ENCODE data around the gene RASL10A.

Gene RASL10A

GRCh38 chr22:29302402-29302680 is 13.2 kb downstream of the RASL10A start:
- no peak for TF ChIP-seq CTCF (IDR thresholded peaks at IDR 0.05; ENCODE audit: low read depth, low read length)
- no peak for DNase-seq (ENCODE audit: extremely low read depth, low read depth)

GRCh38 chr22:29301716-29302401 is 13.6 kb downstream of the RASL10A start:
- no peak for DNase-seq (ENCODE audit: extremely low read depth, low read depth)
- no peak for TF ChIP-seq CTCF (IDR thresholded peaks at IDR 0.05; ENCODE audit: low read depth, low read length)

GRCh38 chr22:29300807-29301601 is 14.5 kb downstream of the RASL10A start:
- no peak for TF ChIP-seq CTCF (IDR thresholded peaks at IDR 0.05; ENCODE audit: low read depth, low read length)
- DNase-seq (ENCODE audit: extremely low read depth, low read depth): no peak

DNA sequence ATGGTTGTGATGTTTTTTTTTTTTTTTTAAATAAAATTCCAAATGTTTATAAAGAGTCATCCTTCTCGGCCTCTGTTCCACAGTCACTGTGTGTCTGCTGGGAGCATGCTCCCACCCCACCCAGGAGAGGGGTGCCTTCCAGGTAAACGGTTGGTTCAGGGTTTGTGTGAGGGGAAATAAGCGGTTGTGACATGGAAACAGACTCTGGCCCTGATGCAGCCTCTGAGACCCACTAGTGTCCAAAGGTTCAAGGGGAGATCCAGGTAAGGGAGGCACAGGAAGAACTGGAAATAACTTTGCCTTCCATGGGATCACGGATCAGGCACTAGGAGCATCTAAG is 15.1 kb downstream of the RASL10A start:
- TF ChIP-seq CTCF (IDR thresholded peaks at IDR 0.05; ENCODE audit: low read depth, low read length): no peak

DNA sequence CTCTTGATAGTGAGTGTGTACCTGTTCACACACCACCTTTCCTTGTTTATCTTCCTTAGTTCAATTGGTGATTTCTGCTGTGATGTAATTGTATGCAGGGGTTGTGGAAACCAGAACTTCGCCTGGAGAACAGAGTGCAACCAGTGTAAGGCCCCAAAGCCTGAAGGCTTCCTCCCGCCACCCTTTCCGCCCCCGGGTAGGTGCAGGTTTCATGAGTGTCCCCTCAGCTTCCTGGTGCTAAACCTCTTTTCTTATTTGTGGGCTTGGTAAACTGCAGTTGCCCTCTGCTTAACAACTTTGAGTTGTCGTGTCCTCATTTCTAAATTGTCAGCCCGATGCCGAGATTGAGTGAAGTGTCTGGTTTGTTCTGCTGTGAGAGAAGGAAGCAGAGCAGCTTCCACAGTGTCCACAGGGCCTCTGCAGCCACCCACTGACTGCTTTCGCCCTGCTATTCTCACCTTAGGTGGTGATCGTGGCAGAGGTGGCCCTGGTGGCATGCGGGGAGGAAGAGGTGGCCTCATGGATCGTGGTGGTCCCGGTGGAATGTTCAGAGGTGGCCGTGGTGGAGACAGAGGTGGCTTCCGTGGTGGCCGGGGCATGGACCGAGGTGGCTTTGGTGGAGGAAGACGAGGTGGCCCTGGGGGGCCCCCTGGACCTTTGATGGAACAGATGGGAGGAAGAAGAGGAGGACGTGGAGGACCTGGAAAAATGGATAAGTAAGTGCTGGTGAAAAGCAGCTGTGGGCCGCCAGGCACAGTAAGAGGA is 16.2 kb downstream of the RASL10A start:
- DNase-seq (ENCODE audit: extremely low read depth, low read depth): no peak
- no peak for TF ChIP-seq CTCF (IDR thresholded peaks at IDR 0.05; ENCODE audit: low read depth, low read length)

More for the DNA sequence above, 15.1 kb downstream of the RASL10A start:
- no peak for DNase-seq (ENCODE audit: extremely low read depth, low read depth)

DNA sequence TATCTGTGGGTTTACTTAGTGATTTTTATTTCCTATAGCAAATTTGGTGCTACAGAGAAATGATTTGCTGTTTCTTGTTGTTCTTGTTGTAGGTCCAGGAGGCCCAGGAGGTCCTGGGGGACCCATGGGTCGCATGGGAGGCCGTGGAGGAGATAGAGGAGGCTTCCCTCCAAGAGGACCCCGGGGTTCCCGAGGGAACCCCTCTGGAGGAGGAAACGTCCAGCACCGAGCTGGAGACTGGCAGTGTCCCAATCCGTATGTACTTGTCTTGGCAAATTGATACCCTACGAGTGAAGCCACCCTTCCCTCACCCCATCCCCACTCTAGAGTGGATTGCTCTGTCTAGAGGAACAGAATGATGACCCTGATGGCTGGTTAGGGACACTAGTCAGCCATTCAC is 16.9 kb downstream of the RASL10A start:
- no peak for DNase-seq (ENCODE audit: extremely low read depth, low read depth)
- no peak for TF ChIP-seq CTCF (IDR thresholded peaks at IDR 0.05; ENCODE audit: low read depth, low read length)

- TF ChIP-seq CTCF (IDR thresholded peaks at IDR 0.05; ENCODE audit: low read depth, low read length): no peak
- DNase-seq (ENCODE audit: extremely low read depth, low read depth): no peak
Observed at GRCh38 chr22:29292379-29292778, 23.1 kb downstream of the RASL10A start.

Measured in AG09319 (cell line).